Cardiac fibroblast (primary cell): Measurements from ENCODE around the gene ARSG.

ENCODE experiments used
- DNase-seq, 2 donors: peaks; one replicate each; pipeline versions ENCODE4 v3.0.0 to v3.0.0-alpha.2; 2010; ENCODE audit warnings: low read depth in 2 of 2
- H3K4me3 ChIP-seq, 2 donors: replicated peaks in 1 of 2; 1 replicate in 1 of 2; 2 replicates in 1 of 2; pipeline ENCODE4 v1.5.1; 2011; ENCODE audit warnings: low read depth in 2 of 2, low read length in 2 of 2, mild to moderate bottlenecking in 2 of 2, moderate library complexity in 1 of 2
- TF ChIP-seq, protein P1 (sequence below): IDR thresholded peaks from one replicate; pipeline ENCODE4 v1.5.1; 2011; ENCODE audit warnings: low read depth, mild to moderate bottlenecking, low read length, inconsistent platforms

The ARSG gene

DNA sequence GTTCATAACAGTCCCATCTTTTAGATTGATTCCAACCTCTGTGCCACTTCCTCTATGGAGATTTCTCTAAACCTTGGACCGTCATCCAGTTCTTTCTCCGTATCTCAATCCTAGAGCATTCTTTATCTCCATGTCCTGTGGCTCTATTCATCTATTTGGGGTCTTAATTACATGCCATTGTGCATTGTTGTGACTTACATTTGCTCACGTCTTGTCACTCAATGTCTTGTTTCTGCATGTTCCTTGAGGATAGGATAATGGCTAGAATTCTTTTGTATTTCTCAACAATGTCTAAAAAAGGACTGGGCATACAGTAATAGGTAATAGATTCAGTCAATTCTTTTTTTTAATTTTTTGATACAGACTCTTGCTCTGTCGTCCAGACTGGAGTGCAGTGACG lies 50.2 kb downstream of the ARSG start:
- H3K4me3 ChIP-seq: no peak overlapping the region
- TF ChIP-seq, protein P1, sequence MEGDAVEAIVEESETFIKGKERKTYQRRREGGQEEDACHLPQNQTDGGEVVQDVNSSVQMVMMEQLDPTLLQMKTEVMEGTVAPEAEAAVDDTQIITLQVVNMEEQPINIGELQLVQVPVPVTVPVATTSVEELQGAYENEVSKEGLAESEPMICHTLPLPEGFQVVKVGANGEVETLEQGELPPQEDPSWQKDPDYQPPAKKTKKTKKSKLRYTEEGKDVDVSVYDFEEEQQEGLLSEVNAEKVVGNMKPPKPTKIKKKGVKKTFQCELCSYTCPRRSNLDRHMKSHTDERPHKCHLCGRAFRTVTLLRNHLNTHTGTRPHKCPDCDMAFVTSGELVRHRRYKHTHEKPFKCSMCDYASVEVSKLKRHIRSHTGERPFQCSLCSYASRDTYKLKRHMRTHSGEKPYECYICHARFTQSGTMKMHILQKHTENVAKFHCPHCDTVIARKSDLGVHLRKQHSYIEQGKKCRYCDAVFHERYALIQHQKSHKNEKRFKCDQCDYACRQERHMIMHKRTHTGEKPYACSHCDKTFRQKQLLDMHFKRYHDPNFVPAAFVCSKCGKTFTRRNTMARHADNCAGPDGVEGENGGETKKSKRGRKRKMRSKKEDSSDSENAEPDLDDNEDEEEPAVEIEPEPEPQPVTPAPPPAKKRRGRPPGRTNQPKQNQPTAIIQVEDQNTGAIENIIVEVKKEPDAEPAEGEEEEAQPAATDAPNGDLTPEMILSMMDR: no peak
- DNase-seq: no peak

DNA sequence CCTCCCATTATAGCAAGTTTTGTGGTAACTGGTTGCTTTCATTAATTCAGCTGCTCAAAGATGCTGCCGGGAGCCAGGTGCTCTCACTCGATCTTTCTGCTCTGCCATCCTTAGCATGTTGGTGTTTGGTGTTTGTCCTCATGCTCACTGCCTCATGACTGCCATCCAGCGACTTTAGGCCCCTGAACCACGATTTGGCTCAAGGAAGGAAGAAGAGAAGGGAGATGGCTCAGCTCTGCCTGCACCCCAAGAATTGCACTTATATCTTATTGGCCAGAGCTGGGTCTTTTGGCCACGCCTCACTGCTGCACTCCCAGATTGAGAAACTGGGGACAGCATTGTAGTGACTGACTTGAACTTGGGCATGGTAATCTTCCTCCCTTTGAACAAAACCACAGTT lies 52.7 kb downstream of the ARSG start:
- DNase-seq: no peak
- TF ChIP-seq, protein P1: no peak
- no peak overlapping the region for H3K4me3 ChIP-seq

DNA sequence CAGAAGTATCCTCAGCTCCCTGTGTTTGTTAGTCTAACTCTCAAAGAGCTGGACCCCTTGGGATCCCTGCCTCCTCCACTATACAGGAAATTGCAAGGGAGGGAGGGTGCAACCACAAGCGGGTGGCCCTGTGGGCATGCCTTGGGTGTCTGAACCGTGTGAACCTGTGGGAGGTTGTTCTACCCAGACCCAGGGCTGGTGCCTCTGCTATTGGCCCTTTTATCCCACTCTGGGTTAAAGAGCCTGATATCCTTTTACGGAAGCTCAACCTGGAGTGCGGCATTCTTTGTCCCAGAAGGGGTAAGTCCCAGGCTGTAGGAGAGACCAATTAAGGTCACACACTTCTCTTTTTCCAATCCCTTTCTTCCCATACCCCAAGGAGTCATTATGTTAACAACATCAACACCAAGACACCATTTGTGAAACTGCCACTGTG lies 53.4 kb downstream of the ARSG start:
- TF ChIP-seq, protein P1: no peak
- H3K4me3 ChIP-seq: no peak overlapping the region
- DNase-seq: peak in 1 of 2 donors; percentile 14

DNA sequence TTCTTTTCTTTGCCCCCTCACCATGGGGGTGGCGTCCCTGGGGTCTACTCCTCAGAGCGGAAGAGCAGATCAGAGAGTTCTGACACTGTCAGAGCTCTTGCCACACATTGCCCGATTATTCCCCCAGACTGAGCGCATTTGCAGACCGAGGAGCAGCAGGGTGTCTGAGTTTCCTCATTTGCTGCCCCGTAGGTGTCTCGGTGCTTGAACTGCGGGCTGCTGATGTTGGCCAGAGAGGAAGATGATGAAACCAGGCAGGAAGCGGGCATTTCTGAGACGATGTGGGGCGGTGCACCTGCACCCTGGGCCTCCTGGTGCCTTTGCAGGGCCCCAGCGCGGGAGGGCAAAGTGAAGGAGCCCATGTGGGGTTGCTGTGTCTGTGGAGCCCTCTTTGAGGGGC lies 55.2 kb downstream of the ARSG start:
- H3K4me3 ChIP-seq: no peak overlapping the region
- no peak for DNase-seq
- TF ChIP-seq, protein P1: no peak

DNA sequence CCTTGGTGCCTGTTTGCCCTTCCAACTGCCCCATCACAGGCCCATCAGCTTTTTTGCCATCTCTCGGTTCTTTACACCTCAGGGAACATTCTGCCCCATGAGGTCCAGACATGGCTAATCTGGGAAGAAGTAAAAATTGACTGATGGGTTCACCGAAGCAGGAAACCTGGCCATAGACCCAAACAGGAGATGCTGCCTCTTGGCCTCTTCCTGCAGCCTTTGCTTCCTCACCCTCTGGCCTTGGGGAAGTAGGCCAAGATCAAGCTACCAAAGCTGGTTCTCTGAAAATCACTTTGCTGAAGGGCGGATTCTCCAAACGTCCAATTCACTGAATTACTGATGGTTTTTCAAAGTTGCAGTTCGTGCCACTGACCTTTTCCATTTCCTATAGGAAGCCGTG lies 56.1 kb downstream of the ARSG start:
- TF ChIP-seq, protein P1: no peak
- no peak overlapping the region for H3K4me3 ChIP-seq
- no peak for DNase-seq

DNA sequence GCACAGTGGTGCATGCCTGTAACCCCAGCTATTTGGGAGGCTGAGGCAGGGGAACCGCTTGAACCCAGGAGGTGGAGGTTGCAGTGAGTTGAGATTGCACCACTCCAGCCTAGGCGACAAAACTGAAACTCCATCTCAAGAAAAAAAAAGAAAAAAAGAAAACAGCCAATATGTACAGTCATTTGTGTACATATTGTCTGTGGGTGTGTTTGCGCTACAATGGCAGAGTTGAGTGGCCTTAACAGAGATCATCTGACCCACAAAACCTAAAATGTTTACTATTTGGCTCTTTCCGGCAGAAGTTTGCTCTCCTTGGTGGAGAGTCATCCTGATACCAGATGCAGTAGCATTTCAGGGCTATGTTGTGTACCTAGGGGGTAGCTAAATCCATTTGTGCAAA lies 57.9 kb downstream of the ARSG start:
- TF ChIP-seq, protein P1: no peak
- H3K4me3 ChIP-seq: no peak overlapping the region
- no peak for DNase-seq

DNA sequence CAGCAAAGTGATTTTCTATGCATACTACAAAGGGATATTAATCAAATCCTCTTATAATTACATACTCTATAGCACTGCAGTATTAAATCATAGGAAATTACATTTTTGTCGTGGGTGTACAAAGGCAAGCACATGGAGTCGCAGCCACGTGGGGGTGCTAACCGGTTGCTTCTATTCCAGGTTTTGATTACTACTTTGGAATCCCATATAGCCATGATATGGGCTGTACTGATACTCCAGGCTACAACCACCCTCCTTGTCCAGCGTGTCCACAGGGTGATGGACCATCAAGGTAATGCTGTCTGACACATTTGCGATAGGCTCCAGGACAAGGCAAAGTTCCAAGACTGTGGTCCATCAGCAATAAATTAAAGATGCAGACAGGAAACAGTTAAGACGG lies 60.1 kb downstream of the ARSG start:
- H3K4me3 ChIP-seq: no peak overlapping the region
- TF ChIP-seq, protein P1: peak; percentile 22
- peak; percentile 59 to 61 for DNase-seq
